GM23338 (cell line): ENCODE measurements around the gene RSU1. TPM values are rescaled to one million over a fixed set of nuclear protein-coding genes. Genes with fewer than 3 reads are reported as not detected.

ENCODE experiments used
- ATAC-seq: fragments of 200-7000 bp; cut with Tn5 transposase; 3 replicates; pipeline ENCODE4 v1.9.1; 2020
- DNase-seq: peaks from one replicate; pipeline ENCODE4 v3.0.0-alpha.2; 2015; ENCODE audit warnings: low spot score
- H2AFZ ChIP-seq: fragments of 200-600 bp; sonication (generic); 2 replicates; pipeline ENCODE4 v1.8.0; 2016; ENCODE audit warnings: antibody characterized with exemption, mild to moderate bottlenecking, moderate library complexity
- H3F3A ChIP-seq: fragments of 200-600 bp; sonication (generic); replicated peaks from 2 replicates; pipeline ENCODE4 v1.8.0; 2017; ENCODE audit warnings: antibody characterized with exemption, mixed run types, low read depth
- H3K27ac ChIP-seq: fragments of 200-600 bp; sonication (generic); 2 replicates; pipeline ENCODE4 v1.6.1; 2016; ENCODE audit warnings: low read depth
- H3K27me3 ChIP-seq: fragments of 200-600 bp; sonication (generic); 2 replicates; pipeline ENCODE4 v1.8.0; 2016; ENCODE audit warnings: mild to moderate bottlenecking, mixed run types, moderate library complexity; ENCODE audit not compliant: insufficient read depth
- H3K36me3 ChIP-seq: fragments of 200-600 bp; sonication (generic); 2 replicates; pipeline ENCODE4 v1.8.0; 2016; ENCODE audit warnings: mild to moderate bottlenecking; ENCODE audit not compliant: insufficient read depth
- H3K4me1 ChIP-seq: fragments of 200-600 bp; sonication (generic); 2 replicates; pipeline ENCODE4 v1.8.0; 2016; ENCODE audit warnings: mild to moderate bottlenecking, moderate library complexity; ENCODE audit not compliant: insufficient read depth
- H3K4me2 ChIP-seq: fragments of 200-600 bp; sonication (generic); 2 replicates; pipeline ENCODE4 v1.7.1; 2017; ENCODE audit warnings: mixed run types
- H3K4me3 ChIP-seq: fragments of 200-600 bp; sonication (generic); 2 replicates; pipeline ENCODE4 v1.6.1; 2016; ENCODE audit warnings: mixed run types
- H3K79me2 ChIP-seq: fragments of 200-600 bp; sonication (generic); replicated peaks from 2 replicates; pipeline ENCODE4 v1.8.0; 2017; ENCODE audit warnings: mild to moderate bottlenecking; ENCODE audit not compliant: insufficient read depth
- H3K9me2 ChIP-seq: fragments of 200-600 bp; sonication (generic); 2 replicates; pipeline ENCODE4 v1.8.0; 2017; ENCODE audit not compliant: insufficient read depth
- H4K20me1 ChIP-seq: fragments of 200-600 bp; sonication (generic); replicated peaks from 2 replicates; pipeline ENCODE4 v1.8.0; 2017; ENCODE audit warnings: mild to moderate bottlenecking; ENCODE audit not compliant: insufficient read depth
- H3K27ac Mint-ChIP-seq: 2 replicates; pipeline ENCODE4 v1.8.0; 2020; ENCODE audit warnings: inconsistent platforms, mild to moderate bottlenecking, moderate library complexity, mixed read lengths
- H3K27me3 Mint-ChIP-seq: 3 replicates; pipeline ENCODE4 v1.8.0; 2022; ENCODE audit warnings: low read depth, mild to moderate bottlenecking, moderate library complexity, mixed read lengths, inconsistent platforms; ENCODE audit not compliant: insufficient read depth, poor library complexity
- H3K36me3 Mint-ChIP-seq: 3 replicates; pipeline ENCODE4 v1.8.0; 2021; ENCODE audit warnings: low read depth, mild to moderate bottlenecking, inconsistent platforms, moderate library complexity, mixed read lengths
- H3K4me1 Mint-ChIP-seq: 3 replicates; pipeline ENCODE4 v1.8.0; 2020; ENCODE audit warnings: mild to moderate bottlenecking, inconsistent platforms, mixed read lengths
- H3K4me3 Mint-ChIP-seq: 3 replicates; pipeline ENCODE4 v1.8.0; 2021; ENCODE audit warnings: moderate library complexity, mild to moderate bottlenecking, inconsistent platforms, mixed read lengths
- H3K9me3 Mint-ChIP-seq: 3 replicates; pipeline ENCODE4 v1.8.0; 2020; ENCODE audit warnings: moderate library complexity, mild to moderate bottlenecking, inconsistent platforms, mixed read lengths
- CREB1 ChIP-seq: fragments of 250-450 bp; sonication (Bioruptor Pico); IDR thresholded peaks from 2 replicates; pipeline ENCODE4 v1.5.0; 2020; ENCODE audit warnings: low read depth, mild to moderate bottlenecking, moderate library complexity
- JUNB ChIP-seq: IDR thresholded peaks from one replicate; pipeline ENCODE4 v1.6.1; 2016; ENCODE audit warnings: antibody characterized with exemption; ENCODE audit not compliant: unreplicated experiment
- polyA plus RNA-seq: library from polyadenylated mRNA; unstranded; fragments of >200 nt; fragmentation: Nextera tagmentation; extraction: Ambion mirVana; gene quantifications from 2 replicates; pipeline ENCODE4 v1.2.1, GENCODE V29; 2016
- total RNA-seq: library from RNA; depleted of rRNA; stranded (reverse); fragments of >200 nt; shearing (Covaris generic); gene quantifications from 2 replicates; pipeline ENCODE4 v1.2.3, GENCODE V29; 2014
- TF ChIP-seq, protein P1 (sequence below): fragments of 250-450 bp; sonication (Bioruptor Pico); IDR thresholded peaks from 2 replicates; pipeline ENCODE4 v1.5.0; 2020; ENCODE audit warnings: mild to moderate bottlenecking, moderate library complexity
- TF ChIP-seq, protein P2 (sequence below), 2 experiments: fragments of 200-600 bp in 1 of 2; sonication (generic) in 1 of 2; conservative IDR thresholded peaks; 2 replicates each; pipeline versions ENCODE4 v1.5.1 to v1.6.1; 2016 to 2017; ENCODE audit warnings: antibody characterized with exemption in 2 of 2, low read depth in 2 of 2, mild to moderate bottlenecking in 2 of 2, moderate library complexity in 1 of 2
- TF ChIP-seq, protein P3 (sequence below): IDR thresholded peaks from 2 replicates; pipeline ENCODE4 v1.6.1; 2016; ENCODE audit warnings: antibody characterized with exemption

The RSU1 gene
- total and polyA plus RNA-seq, 2 experiments from 2014 or later = 62.7 to 96.2 TPM

DNA sequence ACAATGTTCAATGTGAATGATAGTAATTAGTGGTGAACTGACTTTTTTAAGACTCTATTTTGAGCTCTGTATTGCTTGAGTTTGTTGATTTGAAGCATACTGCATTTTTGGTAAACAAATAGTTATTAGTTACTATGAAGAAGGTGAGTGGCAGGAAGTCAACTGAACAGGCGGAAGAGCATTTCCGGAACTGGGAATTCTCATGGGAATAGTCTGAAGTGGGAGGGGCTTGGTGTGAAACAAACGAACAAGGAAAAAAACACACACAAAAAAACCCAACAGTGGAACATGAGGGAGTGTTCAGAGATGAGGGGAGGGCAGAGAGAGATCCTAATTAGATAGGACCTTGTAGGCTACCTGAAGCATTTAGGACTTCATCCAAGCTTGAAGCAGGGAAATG, 251.6 kb downstream of the RSU1 start:
- ATAC-seq = no peak
- peaks cover 8% of the 10 kb centered on the region for H3K4me1 Mint-ChIP-seq
- H3K27me3 Mint-ChIP-seq = peaks cover 4% of the 10 kb centered on the region
- TF ChIP-seq, protein P1, sequence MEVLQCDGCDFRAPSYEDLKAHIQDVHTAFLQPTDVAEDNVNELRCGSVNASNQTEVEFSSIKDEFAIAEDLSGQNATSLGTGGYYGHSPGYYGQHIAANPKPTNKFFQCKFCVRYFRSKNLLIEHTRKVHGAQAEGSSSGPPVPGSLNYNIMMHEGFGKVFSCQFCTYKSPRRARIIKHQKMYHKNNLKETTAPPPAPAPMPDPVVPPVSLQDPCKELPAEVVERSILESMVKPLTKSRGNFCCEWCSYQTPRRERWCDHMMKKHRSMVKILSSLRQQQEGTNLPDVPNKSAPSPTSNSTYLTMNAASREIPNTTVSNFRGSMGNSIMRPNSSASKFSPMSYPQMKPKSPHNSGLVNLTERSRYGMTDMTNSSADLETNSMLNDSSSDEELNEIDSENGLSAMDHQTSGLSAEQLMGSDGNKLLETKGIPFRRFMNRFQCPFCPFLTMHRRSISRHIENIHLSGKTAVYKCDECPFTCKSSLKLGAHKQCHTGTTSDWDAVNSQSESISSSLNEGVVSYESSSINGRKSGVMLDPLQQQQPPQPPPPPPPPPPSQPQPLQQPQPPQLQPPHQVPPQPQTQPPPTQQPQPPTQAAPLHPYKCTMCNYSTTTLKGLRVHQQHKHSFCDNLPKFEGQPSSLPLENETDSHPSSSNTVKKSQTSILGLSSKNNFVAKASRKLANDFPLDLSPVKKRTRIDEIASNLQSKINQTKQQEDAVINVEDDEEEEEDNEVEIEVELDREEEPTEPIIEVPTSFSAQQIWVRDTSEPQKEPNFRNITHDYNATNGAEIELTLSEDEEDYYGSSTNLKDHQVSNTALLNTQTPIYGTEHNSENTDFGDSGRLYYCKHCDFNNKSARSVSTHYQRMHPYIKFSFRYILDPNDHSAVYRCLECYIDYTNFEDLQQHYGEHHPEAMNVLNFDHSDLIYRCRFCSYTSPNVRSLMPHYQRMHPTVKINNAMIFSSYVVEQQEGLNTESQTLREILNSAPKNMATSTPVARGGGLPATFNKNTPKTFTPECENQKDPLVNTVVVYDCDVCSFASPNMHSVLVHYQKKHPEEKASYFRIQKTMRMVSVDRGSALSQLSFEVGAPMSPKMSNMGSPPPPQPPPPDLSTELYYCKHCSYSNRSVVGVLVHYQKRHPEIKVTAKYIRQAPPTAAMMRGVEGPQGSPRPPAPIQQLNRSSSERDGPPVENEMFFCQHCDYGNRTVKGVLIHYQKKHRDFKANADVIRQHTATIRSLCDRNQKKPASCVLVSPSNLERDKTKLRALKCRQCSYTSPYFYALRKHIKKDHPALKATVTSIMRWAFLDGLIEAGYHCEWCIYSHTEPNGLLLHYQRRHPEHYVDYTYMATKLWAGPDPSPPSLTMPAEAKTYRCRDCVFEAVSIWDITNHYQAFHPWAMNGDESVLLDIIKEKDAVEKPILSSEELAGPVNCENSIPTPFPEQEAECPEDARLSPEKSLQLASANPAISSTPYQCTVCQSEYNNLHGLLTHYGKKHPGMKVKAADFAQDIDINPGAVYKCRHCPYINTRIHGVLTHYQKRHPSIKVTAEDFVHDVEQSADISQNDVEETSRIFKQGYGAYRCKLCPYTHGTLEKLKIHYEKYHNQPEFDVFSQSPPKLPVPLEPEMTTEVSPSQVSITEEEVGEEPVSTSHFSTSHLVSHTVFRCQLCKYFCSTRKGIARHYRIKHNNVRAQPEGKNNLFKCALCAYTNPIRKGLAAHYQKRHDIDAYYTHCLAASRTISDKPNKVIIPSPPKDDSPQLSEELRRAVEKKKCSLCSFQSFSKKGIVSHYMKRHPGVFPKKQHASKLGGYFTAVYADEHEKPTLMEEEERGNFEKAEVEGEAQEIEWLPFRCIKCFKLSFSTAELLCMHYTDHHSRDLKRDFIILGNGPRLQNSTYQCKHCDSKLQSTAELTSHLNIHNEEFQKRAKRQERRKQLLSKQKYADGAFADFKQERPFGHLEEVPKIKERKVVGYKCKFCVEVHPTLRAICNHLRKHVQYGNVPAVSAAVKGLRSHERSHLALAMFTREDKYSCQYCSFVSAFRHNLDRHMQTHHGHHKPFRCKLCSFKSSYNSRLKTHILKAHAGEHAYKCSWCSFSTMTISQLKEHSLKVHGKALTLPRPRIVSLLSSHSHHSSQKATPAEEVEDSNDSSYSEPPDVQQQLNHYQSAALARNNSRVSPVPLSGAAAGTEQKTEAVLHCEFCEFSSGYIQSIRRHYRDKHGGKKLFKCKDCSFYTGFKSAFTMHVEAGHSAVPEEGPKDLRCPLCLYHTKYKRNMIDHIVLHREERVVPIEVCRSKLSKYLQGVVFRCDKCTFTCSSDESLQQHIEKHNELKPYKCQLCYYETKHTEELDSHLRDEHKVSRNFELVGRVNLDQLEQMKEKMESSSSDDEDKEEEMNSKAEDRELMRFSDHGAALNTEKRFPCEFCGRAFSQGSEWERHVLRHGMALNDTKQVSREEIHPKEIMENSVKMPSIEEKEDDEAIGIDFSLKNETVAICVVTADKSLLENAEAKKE (CRISPR knock-in tag) = no peak
- TF ChIP-seq, protein P2, sequence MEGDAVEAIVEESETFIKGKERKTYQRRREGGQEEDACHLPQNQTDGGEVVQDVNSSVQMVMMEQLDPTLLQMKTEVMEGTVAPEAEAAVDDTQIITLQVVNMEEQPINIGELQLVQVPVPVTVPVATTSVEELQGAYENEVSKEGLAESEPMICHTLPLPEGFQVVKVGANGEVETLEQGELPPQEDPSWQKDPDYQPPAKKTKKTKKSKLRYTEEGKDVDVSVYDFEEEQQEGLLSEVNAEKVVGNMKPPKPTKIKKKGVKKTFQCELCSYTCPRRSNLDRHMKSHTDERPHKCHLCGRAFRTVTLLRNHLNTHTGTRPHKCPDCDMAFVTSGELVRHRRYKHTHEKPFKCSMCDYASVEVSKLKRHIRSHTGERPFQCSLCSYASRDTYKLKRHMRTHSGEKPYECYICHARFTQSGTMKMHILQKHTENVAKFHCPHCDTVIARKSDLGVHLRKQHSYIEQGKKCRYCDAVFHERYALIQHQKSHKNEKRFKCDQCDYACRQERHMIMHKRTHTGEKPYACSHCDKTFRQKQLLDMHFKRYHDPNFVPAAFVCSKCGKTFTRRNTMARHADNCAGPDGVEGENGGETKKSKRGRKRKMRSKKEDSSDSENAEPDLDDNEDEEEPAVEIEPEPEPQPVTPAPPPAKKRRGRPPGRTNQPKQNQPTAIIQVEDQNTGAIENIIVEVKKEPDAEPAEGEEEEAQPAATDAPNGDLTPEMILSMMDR (conservative IDR thresholded peaks at IDR 0.05; ENCODE audit: low read depth in 2 of 2) = no peak
- no peak for TF ChIP-seq CREB1
- TF ChIP-seq, protein P3, sequence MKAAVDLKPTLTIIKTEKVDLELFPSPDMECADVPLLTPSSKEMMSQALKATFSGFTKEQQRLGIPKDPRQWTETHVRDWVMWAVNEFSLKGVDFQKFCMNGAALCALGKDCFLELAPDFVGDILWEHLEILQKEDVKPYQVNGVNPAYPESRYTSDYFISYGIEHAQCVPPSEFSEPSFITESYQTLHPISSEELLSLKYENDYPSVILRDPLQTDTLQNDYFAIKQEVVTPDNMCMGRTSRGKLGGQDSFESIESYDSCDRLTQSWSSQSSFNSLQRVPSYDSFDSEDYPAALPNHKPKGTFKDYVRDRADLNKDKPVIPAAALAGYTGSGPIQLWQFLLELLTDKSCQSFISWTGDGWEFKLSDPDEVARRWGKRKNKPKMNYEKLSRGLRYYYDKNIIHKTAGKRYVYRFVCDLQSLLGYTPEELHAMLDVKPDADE = no peak
- no peak for TF ChIP-seq JUNB
- Histone ChIP-seq H3K9me2 (0 out of 2 replicates have a peak, but pooled peaks cover 3% of the 10 kb centered on the region), H3F3A (no peaks in the 10 kb centered on the region), H3K36me3 (no peaks in the 10 kb centered on the region), H3K4me2 (0 out of 2 replicates have a peak overlapping the region, but pooled peaks have one; percentile 26), H3K27me3 (no peaks in the 10 kb centered on the region), H3K27ac (no peak overlapping the region), H3K79me2 (no peaks in the 10 kb centered on the region), H3K4me3 (no peak overlapping the region), H2AFZ (peak overlapping the region; percentile 93; the same call in 1 of the 2 replicates), H3K4me1 (peaks cover 6% of the 10 kb centered on the region; the same call in 1 of the 2 replicates), H4K20me1 (no peaks in the 10 kb centered on the region)
- DNase-seq = no peak
- H3K9me3 Mint-ChIP-seq = 0 out of 3 replicates have a peak, but pooled peaks cover 4% of the 10 kb centered on the region
- H3K4me3 Mint-ChIP-seq = no peak overlapping the region
- peak overlapping the region; percentile 67; the same call in 1 of the 2 replicates for H3K27ac Mint-ChIP-seq
- H3K36me3 Mint-ChIP-seq = no peaks in the 10 kb centered on the region
